ENCODE results near the gene HIVEP1. TPM values are rescaled to one million over a fixed set of nuclear protein-coding genes. Genes with fewer than 3 reads are reported as not detected.

HIVEP1 gene
- total RNA-seq, 1 experiment from 2014 or later, result 24.3 TPM

- TF ChIP-seq PREB (CRISPR knock-in tag; IDR thresholded peaks at IDR 0.05; ENCODE audit: borderline replicate concordance), result no peak
These were observed 153.7 kb downstream of the HIVEP1 start (continued) for GRCh38 chr6:12165722-12166280.

- DNase-seq (ENCODE audit: low spot score) (no peak), ATAC-seq (no peak)
- Mint-ChIP-seq H3K27me3 (ENCODE audit: low read depth) (no peaks in the 10 kb centered on the region), H3K36me3 (peaks cover 3% of the 10 kb centered on the region; the same call in 1 of the 2 replicates), H3K9me3 (no peaks in the 10 kb centered on the region), H3K4me1 (peaks cover 32% of the 10 kb centered on the region), H3K4me3 (no peak overlapping the region), H3K27ac (no peak overlapping the region)
- TF ChIP-seq IRF1 (CRISPR knock-in tag; IDR thresholded peaks at IDR 0.05), result no peak
- TF ChIP-seq ZNF671 (CRISPR knock-in tag; IDR thresholded peaks at IDR 0.05), result no peak
- no peak for TF ChIP-seq GTF2I (CRISPR knock-in tag; conservative IDR thresholded peaks at IDR 0.05)
- no peak for TF ChIP-seq IRF2 (CRISPR knock-in tag; IDR thresholded peaks at IDR 0.05; ENCODE audit: borderline replicate concordance, low read depth)
- no peak for TF ChIP-seq SOX15 (CRISPR knock-in tag; IDR thresholded peaks at IDR 0.05)
- no peak for TF ChIP-seq TP53 (CRISPR knock-in tag; IDR thresholded peaks at IDR 0.05)
- POLR2A ChIA-PET, result no interaction called here
- CTCF ChIA-PET, result no interaction called here
These were observed 157.3 kb downstream of the HIVEP1 start for GRCh38 chr6:12169377-12169776.

GRCh38 chr6:12170351-12171092 lies 158.4 kb downstream of the HIVEP1 start:
- ATAC-seq (no peak), DNase-seq (ENCODE audit: low spot score) (no peak)
- Mint-ChIP-seq H3K36me3 (no peaks in the 10 kb centered on the region), H3K27ac (peak overlapping the region; percentile 75), H3K27me3 (ENCODE audit: low read depth) (no peaks in the 10 kb centered on the region), H3K9me3 (no peaks in the 10 kb centered on the region), H3K4me3 (no peak overlapping the region), H3K4me1 (peaks cover 37% of the 10 kb centered on the region)
- ChIA-PET POLR2A (no interaction called here), CTCF (no interaction called here)
- TF ChIP-seq USF1 (CRISPR knock-in tag; IDR thresholded peaks at IDR 0.05) (no peak), ZNF263 (CRISPR knock-in tag; IDR thresholded peaks at IDR 0.05; ENCODE audit: low read depth) (no peak), ELF4 (CRISPR knock-in tag; IDR thresholded peaks at IDR 0.05; ENCODE audit: low read depth) (no peak)

- CTCF ChIA-PET, result interaction anchor here (1.1 to 1.3 kb wide), 3 partner anchors 117 to 434 kb away, joined by 3 read pairs; partner anchors contain the start of gene EDN1
- no peak for DNase-seq (ENCODE audit: low spot score)
- H3K27ac Mint-ChIP-seq, result peak overlapping the region; percentile 95
- POLR2A ChIA-PET, result no interaction called here
- H3K27me3 Mint-ChIP-seq (ENCODE audit: low read depth), result no peaks in the 10 kb centered on the region
- no peak overlapping the region for H3K4me3 Mint-ChIP-seq
- peaks cover 3% of the 10 kb centered on the region for H3K9me3 Mint-ChIP-seq
- ATAC-seq, result peak; percentile 69
- H3K4me1 Mint-ChIP-seq, result peaks cover 37% of the 10 kb centered on the region
- H3K36me3 Mint-ChIP-seq, result peaks cover 2% of the 10 kb centered on the region; the same call in 1 of the 2 replicates
- TF ChIP-seq ZSCAN18 (CRISPR knock-in tag; IDR thresholded peaks at IDR 0.05) (no peak), ATF3 (CRISPR knock-in tag; conservative IDR thresholded peaks at IDR 0.05) (no peak), ZNF532 (CRISPR knock-in tag; IDR thresholded peaks at IDR 0.05; ENCODE audit: borderline replicate concordance) (no peak), ZBTB43 (CRISPR knock-in tag; IDR thresholded peaks at IDR 0.05) (no peak), TCF7 (CRISPR knock-in tag; IDR thresholded peaks at IDR 0.05; ENCODE audit: low read depth) (no peak), ZNF512 (CRISPR knock-in tag; IDR thresholded peaks at IDR 0.05; ENCODE audit: borderline replicate concordance) (no peak)
These were observed 159.6 kb downstream of the HIVEP1 start for GRCh38 chr6:12171717-12172116.

Measured in WTC11 (cell line).